Hepatocyte (in vitro differentiated cells): ENCODE data around the gene C1orf56. TPM values are rescaled to one million over a fixed set of nuclear protein-coding genes. Genes with fewer than 3 reads are reported as not detected.
A peak's percentile ranks its signal among the peaks of the same experiment; 100 is the strongest.

Source experiments
- DNase-seq: peaks from one replicate; pipeline ENCODE4 v3.0.0-alpha.2; 2016; ENCODE audit warnings: low spot score
- H2AFZ ChIP-seq: fragments of 200-600 bp; sonication (generic); 2 replicates; pipeline ENCODE4 v1.6.0; 2016; ENCODE audit warnings: antibody characterized with exemption, mild to moderate bottlenecking
- H3K27ac ChIP-seq: fragments of 200-600 bp; sonication (generic); 2 replicates; pipeline ENCODE4 v1.5.1; 2016; ENCODE audit warnings: mild to moderate bottlenecking
- H3K27me3 ChIP-seq: fragments of 200-600 bp; sonication (generic); 2 replicates; pipeline ENCODE4 v1.6.1; 2016
- H3K36me3 ChIP-seq: fragments of 200-600 bp; sonication (generic); replicated peaks from 2 replicates; pipeline ENCODE4 v1.5.1; 2016; ENCODE audit warnings: low read depth; ENCODE audit not compliant: insufficient read depth
- H3K4me1 ChIP-seq: fragments of 200-600 bp; sonication (generic); 2 replicates; pipeline ENCODE4 v1.5.1; 2016; ENCODE audit warnings: mild to moderate bottlenecking, moderate library complexity; ENCODE audit not compliant: insufficient read depth
- H3K4me2 ChIP-seq: fragments of 200-600 bp; sonication (generic); 2 replicates; pipeline ENCODE4 v1.6.0; 2016
- H3K4me3 ChIP-seq: fragments of 200-600 bp; sonication (generic); 2 replicates; pipeline ENCODE4 v1.5.1; 2016; ENCODE audit warnings: mild to moderate bottlenecking
- H3K79me2 ChIP-seq: fragments of 200-600 bp; sonication (generic); 2 replicates; pipeline ENCODE4 v1.6.0; 2017; ENCODE audit warnings: mild to moderate bottlenecking
- H3K9me2 ChIP-seq: fragments of 200-600 bp; sonication (generic); replicated peaks from 2 replicates; pipeline ENCODE4 v1.6.0; 2017; ENCODE audit warnings: mild to moderate bottlenecking; ENCODE audit not compliant: insufficient read depth
- H3K9me3 ChIP-seq: fragments of 200-600 bp; sonication (generic); 2 replicates; pipeline ENCODE4 v1.5.1; 2016; ENCODE audit warnings: low read depth, mild to moderate bottlenecking
- H4K20me1 ChIP-seq: fragments of 200-600 bp; sonication (generic); 2 replicates; pipeline ENCODE4 v1.6.0; 2016; ENCODE audit warnings: mild to moderate bottlenecking; ENCODE audit not compliant: insufficient read depth, poor library complexity, severe bottlenecking
- EZH2 ChIP-seq: fragments of 200-600 bp; sonication (generic); IDR thresholded peaks from 2 replicates; pipeline ENCODE4 v1.6.1; 2016; ENCODE audit warnings: antibody characterized with exemption, mild to moderate bottlenecking, borderline replicate concordance
- EZH2phosphoT487 ChIP-seq: fragments of 200-600 bp; sonication (generic); IDR thresholded peaks from one replicate; pipeline ENCODE4 v1.6.1; 2018; ENCODE audit warnings: antibody characterized with exemption, mild to moderate bottlenecking, low read depth, moderate library complexity; ENCODE audit not compliant: unreplicated experiment, severe bottlenecking
- WGBS: methylation state at CpG from one replicate; pipeline ENCODE4 v1.1.6; 2016; ENCODE audit warnings: low lambda C conversion rate; ENCODE audit errors: missing lambda C conversion rate; 5-methylcytosine and 5-hydroxymethylcytosine counted together
- polyA plus RNA-seq: library from polyadenylated mRNA; unstranded; fragments of >200 nt; fragmentation: Nextera tagmentation; extraction: Ambion mirVana; gene quantifications from 2 replicates; pipeline ENCODE4 v1.2.1, GENCODE V29; 2016
- total RNA-seq: library from RNA; depleted of rRNA; stranded (reverse); fragments of >200 nt; gene quantifications from 2 replicates; pipeline ENCODE4 v1.2.3, GENCODE V29; 2014
- TF ChIP-seq, protein P1 (sequence below): fragments of 200-600 bp; sonication (generic); IDR thresholded peaks from 2 replicates; pipeline ENCODE4 v1.5.1; 2016; ENCODE audit warnings: antibody characterized with exemption, mild to moderate bottlenecking; ENCODE audit not compliant: poor library complexity

The C1orf56 gene
- total and polyA plus RNA-seq, 2 experiments from 2014 or later = 2.9 to 8.3 TPM

- H3K4me2 ChIP-seq = peak within 1 kb of the TSS; percentile 87
Measured at GRCh38 chr1:151008244-151009205, 39.0 kb upstream of the C1orf56 start, which contains the start of gene PRUNE1. PRUNE1 (plus strand) TSS chr1:151008449; CDS start chr1:151008633, 184 bp downstream.

DNA sequence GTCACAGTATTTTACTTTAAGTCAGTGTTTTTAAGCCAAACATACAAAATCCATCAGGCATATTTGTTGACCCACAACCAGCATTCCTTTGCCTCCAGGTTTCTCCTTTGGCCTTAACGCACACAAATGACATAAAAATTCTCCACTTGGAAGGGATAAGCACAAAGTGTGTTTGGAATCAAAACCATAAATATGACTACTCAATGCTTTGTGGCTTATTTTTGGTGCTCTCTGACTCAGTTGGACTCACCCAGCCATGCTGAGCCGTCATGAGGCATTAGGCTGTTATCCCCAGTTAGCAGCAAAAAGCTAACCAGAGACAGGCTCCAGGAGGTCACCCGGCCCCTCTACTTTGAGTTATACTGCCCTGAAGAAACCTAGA, 38.4 kb upstream of the C1orf56 start:
- Histone ChIP-seq H3K27me3 (no peaks in the 10 kb centered on the region), H3K4me3 (peak overlapping the region; percentile 69), H3K9me3 (no peaks in the 10 kb centered on the region), H3K27ac (peak overlapping the region; percentile 88), H3K9me2 (no peaks in the 10 kb centered on the region), H3K79me2 (peaks cover 55% of the 10 kb centered on the region), H4K20me1 (no peaks in the 10 kb centered on the region), H3K4me2 (peak overlapping the region; percentile 79), H2AFZ (peak overlapping the region; percentile 87), H3K36me3 (no peaks in the 10 kb centered on the region), H3K4me1 (peaks cover 57% of the 10 kb centered on the region)
- TF ChIP-seq EZH2 (no peak), EZH2phosphoT487 (no peak)
- TF ChIP-seq, protein P1, sequence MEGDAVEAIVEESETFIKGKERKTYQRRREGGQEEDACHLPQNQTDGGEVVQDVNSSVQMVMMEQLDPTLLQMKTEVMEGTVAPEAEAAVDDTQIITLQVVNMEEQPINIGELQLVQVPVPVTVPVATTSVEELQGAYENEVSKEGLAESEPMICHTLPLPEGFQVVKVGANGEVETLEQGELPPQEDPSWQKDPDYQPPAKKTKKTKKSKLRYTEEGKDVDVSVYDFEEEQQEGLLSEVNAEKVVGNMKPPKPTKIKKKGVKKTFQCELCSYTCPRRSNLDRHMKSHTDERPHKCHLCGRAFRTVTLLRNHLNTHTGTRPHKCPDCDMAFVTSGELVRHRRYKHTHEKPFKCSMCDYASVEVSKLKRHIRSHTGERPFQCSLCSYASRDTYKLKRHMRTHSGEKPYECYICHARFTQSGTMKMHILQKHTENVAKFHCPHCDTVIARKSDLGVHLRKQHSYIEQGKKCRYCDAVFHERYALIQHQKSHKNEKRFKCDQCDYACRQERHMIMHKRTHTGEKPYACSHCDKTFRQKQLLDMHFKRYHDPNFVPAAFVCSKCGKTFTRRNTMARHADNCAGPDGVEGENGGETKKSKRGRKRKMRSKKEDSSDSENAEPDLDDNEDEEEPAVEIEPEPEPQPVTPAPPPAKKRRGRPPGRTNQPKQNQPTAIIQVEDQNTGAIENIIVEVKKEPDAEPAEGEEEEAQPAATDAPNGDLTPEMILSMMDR = no peak
- DNase-seq = no peak
- WGBS = 31% methylated on average over 3 of the region's 3 CpGs

More at GRCh38 chr1:151008244-151009205, 39.0 kb upstream of the C1orf56 start, which contains the start of gene PRUNE1:
- peak; percentile 99 for DNase-seq
- Histone ChIP-seq H3K4me3 (peak within 1 kb of the TSS; percentile 69), H3K4me1 (peaks cover 58% of the 10 kb centered on the region), H3K79me2 (peaks cover 59% of the 10 kb centered on the region), H3K36me3 (no peaks in the 10 kb centered on the region), H4K20me1 (no peaks in the 10 kb centered on the region), H3K9me3 (no peaks in the 10 kb centered on the region), H3K9me2 (no peaks in the 10 kb centered on the region), H3K27me3 (no peaks in the 10 kb centered on the region), H2AFZ (peak within 1 kb of the TSS; percentile 87), H3K27ac (peak within 1 kb of the TSS; percentile 88)
- 2% methylated on average over 68 of the region's 69 CpGs for WGBS
- TF ChIP-seq EZH2phosphoT487 (no peak), EZH2 (no peak)
- TF ChIP-seq, protein P1 = no peak

DNA sequence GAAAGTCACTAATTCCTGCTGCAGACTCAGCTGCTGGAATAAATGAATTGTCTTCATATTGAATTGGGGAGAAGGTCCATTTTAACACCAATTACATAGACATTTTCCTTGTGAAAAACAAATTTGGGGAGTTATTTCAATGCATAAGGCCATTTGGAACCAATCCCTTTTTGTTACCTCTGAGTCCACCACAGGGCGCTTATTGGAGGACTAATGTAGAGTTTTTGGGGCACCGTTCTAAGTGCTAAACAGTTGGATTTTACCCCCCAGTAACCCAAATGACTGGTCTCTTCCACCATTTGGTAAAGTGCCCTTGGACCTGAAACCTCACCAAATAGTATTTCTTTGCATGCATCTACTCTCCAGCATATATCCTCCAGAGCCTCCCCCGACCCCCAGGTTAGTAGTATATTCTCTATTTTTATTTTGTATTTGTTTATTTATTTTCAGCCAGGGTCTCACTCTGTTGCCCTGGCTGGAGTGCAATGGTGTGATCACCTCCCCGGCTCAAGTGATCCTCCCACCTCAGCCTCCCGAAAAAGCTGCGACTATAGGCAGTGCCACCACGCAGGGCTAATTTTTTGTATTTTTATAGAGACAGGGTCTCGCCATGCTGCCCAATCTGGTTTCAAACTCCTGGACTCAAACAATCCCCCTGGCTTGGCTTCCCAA, 37.7 kb upstream of the C1orf56 start:
- Histone ChIP-seq H3K4me3 (no peak overlapping the region), H3K9me2 (no peaks in the 10 kb centered on the region), H3K36me3 (no peaks in the 10 kb centered on the region), H3K4me2 (peak overlapping the region; percentile 79), H3K4me1 (peaks cover 53% of the 10 kb centered on the region), H3K9me3 (no peaks in the 10 kb centered on the region), H4K20me1 (no peaks in the 10 kb centered on the region), H2AFZ (no peak overlapping the region), H3K27me3 (no peaks in the 10 kb centered on the region), H3K27ac (peak overlapping the region; percentile 88), H3K79me2 (peaks cover 55% of the 10 kb centered on the region)
- DNase-seq = no peak
- WGBS = 92% methylated on average over 8 of the region's 8 CpGs
- no peak for TF ChIP-seq EZH2phosphoT487

- no peak for TF ChIP-seq EZH2phosphoT487
- TF ChIP-seq EZH2 = no peak
- TF ChIP-seq, protein P1 = no peak
- H3K4me2 ChIP-seq = no peak overlapping the region
- DNase-seq = no peak
- H3K36me3 ChIP-seq = no peaks in the 10 kb centered on the region
- H2AFZ ChIP-seq = no peak overlapping the region
- H3K9me3 ChIP-seq = no peaks in the 10 kb centered on the region
- WGBS = 97% methylated on average over 3 of the region's 3 CpGs
- no peaks in the 10 kb centered on the region for H4K20me1 ChIP-seq
- no peak overlapping the region for H3K27ac ChIP-seq
- no peaks in the 10 kb centered on the region for H3K27me3 ChIP-seq
- H3K9me2 ChIP-seq = no peaks in the 10 kb centered on the region
- peaks cover 55% of the 10 kb centered on the region for H3K79me2 ChIP-seq
- no peak overlapping the region for H3K4me3 ChIP-seq
- H3K4me1 ChIP-seq = peaks cover 48% of the 10 kb centered on the region
Measured at GRCh38 chr1:151010346-151010726, 37.2 kb upstream of the C1orf56 start.
